ENCODE results near the gene ZNF724.
"Not testable (repeated sequence)": the region's sequence is repeated elsewhere in the genome, so short reads cannot be mapped to it uniquely, and the experiment has no call there.

GRCh38 chr19:23285326-23285725, 35.1 kb upstream of the ZNF724 start:
- TF ChIP-seq CTCF, POLR2A (IDR thresholded peaks at IDR 0.05): not testable (repeated sequence)
